H9 (cell line): ENCODE results near the gene PHLPP2. TPM values are rescaled to one million over a fixed set of nuclear protein-coding genes. Genes with fewer than 3 reads are reported as not detected.

ENCODE experiments used
- DNase-seq: peaks from one replicate; pipeline ENCODE4 v3.0.0-alpha.2; 2017
- H2AFZ ChIP-seq: one replicate; pipeline ENCODE4 v1.6.1; 2013; ENCODE audit warnings: mild to moderate bottlenecking, low read length, control low read depth, moderate library complexity
- H2AK5ac ChIP-seq: 2 replicates; pipeline ENCODE4 v1.6.1; 2013; ENCODE audit warnings: low read length, control low read depth, mixed read lengths; ENCODE audit not compliant: insufficient read length
- H2BK120ac ChIP-seq: one replicate; pipeline ENCODE4 v1.6.1; 2013; ENCODE audit warnings: low read depth, mild to moderate bottlenecking, low read length, control low read depth, inconsistent platforms; ENCODE audit not compliant: poor library complexity, severe bottlenecking
- H2BK12ac ChIP-seq: 2 replicates; pipeline ENCODE4 v1.6.1; 2013; ENCODE audit warnings: low read length, control low read depth, mixed read lengths, low read depth; ENCODE audit not compliant: insufficient read length
- H2BK15ac ChIP-seq: 2 replicates; pipeline ENCODE4 v1.6.1; 2013; ENCODE audit warnings: low read depth, low read length, control low read depth
- H2BK20ac ChIP-seq: one replicate; pipeline ENCODE4 v1.6.1; 2013; ENCODE audit warnings: low read depth, mild to moderate bottlenecking, low read length, control low read depth, inconsistent platforms; ENCODE audit not compliant: poor library complexity, severe bottlenecking
- H2BK5ac ChIP-seq: 2 replicates; pipeline ENCODE4 v1.6.1; 2013; ENCODE audit warnings: low read length, control low read depth, mixed read lengths; ENCODE audit not compliant: insufficient read length
- H3K14ac ChIP-seq: 2 replicates; pipeline ENCODE4 v1.6.1; 2013; ENCODE audit warnings: low read length, control low read depth; ENCODE audit not compliant: insufficient read depth
- H3K18ac ChIP-seq: 2 replicates; pipeline ENCODE4 v1.6.1; 2013; ENCODE audit warnings: low read depth, mild to moderate bottlenecking, mixed read lengths, low read length, control low read depth; ENCODE audit not compliant: insufficient read length
- H3K23ac ChIP-seq: 2 replicates; pipeline ENCODE4 v1.6.1; 2013; ENCODE audit warnings: low read length, control low read depth, mixed read lengths, low read depth; ENCODE audit not compliant: insufficient read length
- H3K23me2 ChIP-seq: 2 replicates; pipeline ENCODE4 v1.6.1; 2013; ENCODE audit warnings: low read depth, mild to moderate bottlenecking, mixed read lengths, low read length, control low read depth; ENCODE audit not compliant: insufficient read length, poor library complexity, severe bottlenecking
- H3K27ac ChIP-seq: 2 replicates; pipeline ENCODE4 v1.5.1; 2013; ENCODE audit warnings: low read length, control low read depth, mixed read lengths, low read depth; ENCODE audit not compliant: insufficient read length
- H3K27me3 ChIP-seq: 2 replicates; pipeline ENCODE4 v1.6.1; 2013; ENCODE audit warnings: low read length, control low read depth, inconsistent platforms; ENCODE audit not compliant: insufficient read depth
- H3K4ac ChIP-seq: 2 replicates; pipeline ENCODE4 v1.6.1; 2013; ENCODE audit warnings: low read depth, mild to moderate bottlenecking, control low read depth, inconsistent platforms, low read length, moderate library complexity
- H3K4me1 ChIP-seq: 2 replicates; pipeline ENCODE4 v1.6.1; 2013; ENCODE audit warnings: low read length, control low read depth, inconsistent platforms; ENCODE audit not compliant: insufficient read depth
- H3K4me2 ChIP-seq: 2 replicates; pipeline ENCODE4 v1.6.1; 2013; ENCODE audit warnings: low read length, control low read depth, mixed read lengths; ENCODE audit not compliant: insufficient read length, insufficient read depth
- H3K56ac ChIP-seq: 2 replicates; pipeline ENCODE4 v1.6.1; 2013; ENCODE audit warnings: low read depth, mild to moderate bottlenecking, mixed read lengths, low read length, control low read depth; ENCODE audit not compliant: insufficient read length
- H3K79me1 ChIP-seq: 2 replicates; pipeline ENCODE4 v1.6.1; 2013; ENCODE audit warnings: low read depth, mild to moderate bottlenecking, moderate library complexity, low read length, control low read depth, inconsistent platforms; ENCODE audit not compliant: insufficient read depth, poor library complexity, severe bottlenecking
- H3K79me2 ChIP-seq: 2 replicates; pipeline ENCODE4 v1.6.1; 2013; ENCODE audit warnings: low read length, control low read depth, inconsistent platforms; ENCODE audit not compliant: insufficient read depth
- H3K9ac ChIP-seq: 2 replicates; pipeline ENCODE4 v1.6.1; 2013; ENCODE audit warnings: low read length, control low read depth, mixed read lengths; ENCODE audit not compliant: insufficient read length; ENCODE audit errors: extremely low read depth
- H3K9me3 ChIP-seq: one replicate; pipeline ENCODE4 v1.6.1; 2013; ENCODE audit warnings: low read depth, low read length, inconsistent platforms; ENCODE audit not compliant: control insufficient read depth
- H3T11ph ChIP-seq: one replicate; pipeline ENCODE4 v1.6.1; 2013; ENCODE audit warnings: mild to moderate bottlenecking, low read length, control low read depth, inconsistent platforms
- H4K20me1 ChIP-seq: one replicate; pipeline ENCODE4 v1.6.1; 2013; ENCODE audit not compliant: control insufficient read depth, insufficient read length, insufficient read depth
- H4K5ac ChIP-seq: 2 replicates; pipeline ENCODE4 v1.6.1; 2013; ENCODE audit warnings: low read depth, mild to moderate bottlenecking, mixed read lengths, low read length, control low read depth; ENCODE audit not compliant: insufficient read length
- H4K8ac ChIP-seq: replicated peaks from 2 replicates; pipeline ENCODE4 v1.6.1; 2013; ENCODE audit warnings: low read length, control low read depth, mixed read lengths, low read depth; ENCODE audit not compliant: insufficient read length
- H4K91ac ChIP-seq: 2 replicates; pipeline ENCODE4 v1.6.1; 2013; ENCODE audit warnings: low read depth, mild to moderate bottlenecking, moderate library complexity, mixed read lengths, low read length, control low read depth; ENCODE audit not compliant: insufficient read length
- H3K27ac Mint-ChIP-seq, 3 experiments: 2 replicates in 2 of 3; 3 replicates in 1 of 3; pipeline ENCODE4 v1.8.0; 2020 to 2021; ENCODE audit warnings: mixed read lengths in 3 of 3, mild to moderate bottlenecking in 1 of 3, moderate library complexity in 1 of 3
- H3K27me3 Mint-ChIP-seq: 2 replicates; pipeline ENCODE4 v1.8.0; 2021; ENCODE audit warnings: low read depth, mild to moderate bottlenecking, moderate library complexity, mixed read lengths
- H3K36me3 Mint-ChIP-seq, 3 experiments: 2 replicates in 2 of 3; 3 replicates in 1 of 3; pipeline ENCODE4 v1.8.0; 2020 to 2021; ENCODE audit warnings: low read depth in 3 of 3, mixed read lengths in 3 of 3; ENCODE audit not compliant: insufficient read depth in 1 of 3
- H3K4me1 Mint-ChIP-seq, 2 experiments: 2 replicates each; pipeline ENCODE4 v1.8.0; 2020; ENCODE audit warnings: mixed read lengths in 2 of 2
- H3K4me3 Mint-ChIP-seq, 2 experiments: 2 replicates in 1 of 2; 3 replicates in 1 of 2; pipeline ENCODE4 v1.8.0; 2020 to 2021; ENCODE audit warnings: mild to moderate bottlenecking in 2 of 2, mixed read lengths in 2 of 2, moderate library complexity in 1 of 2
- H3K9me3 Mint-ChIP-seq, 2 experiments: 2 replicates in 1 of 2; 3 replicates in 1 of 2; pipeline ENCODE4 v1.8.0; 2020; ENCODE audit warnings: mild to moderate bottlenecking in 2 of 2, mixed read lengths in 2 of 2, moderate library complexity in 1 of 2
- CTCF ChIP-seq: fragments of 200-600 bp; sonication (generic); conservative IDR thresholded peaks from 3 replicates; pipeline ENCODE4 v1.8.0; 2021; ENCODE audit warnings: antibody characterized with exemption, mild to moderate bottlenecking
- WGBS: extraction: QIAGEN DNeasy Blood & Tissue Kit; methylation state at CpG from one replicate; pipeline ENCODE4 v1.1.7; 2013; ENCODE audit warnings: missing lambda C conversion rate, low lambda C conversion rate, mixed read lengths; ENCODE audit not compliant: insufficient read length; ENCODE audit errors: extremely low coverage; 5-methylcytosine and 5-hydroxymethylcytosine counted together
- long read RNA-seq: library from polyadenylated mRNA; unstranded; transcript quantifications from one replicate; pipeline ENCODE4 v2.0.0, GENCODE V29; 2020
- total RNA-seq: library from RNA; stranded (reverse); gene quantifications from 2 replicates; pipeline ENCODE4 v1.2.1, GENCODE V29; 2021

The PHLPP2 gene
- 19.3 and 23.2 TPM in 2 replicates for total RNA-seq
- long read RNA-seq, partial matches to known transcripts, result 3 of 13 reads
- long read RNA-seq, other reads (novel, unspliced or antisense), result 10 of 13 reads

- H3K18ac ChIP-seq, result no peak within 1 kb of the TSS
- peaks cover 24 to 30% of the 10 kb centered on the region in 2 experiments for H3K4me1 Mint-ChIP-seq
- no peak within 1 kb of the TSS for H2BK120ac ChIP-seq
- DNase-seq, result no peak
- no peak within 1 kb of the TSS for H2BK12ac ChIP-seq
- peak within 1 kb of the TSS; percentile 77 for H3K14ac ChIP-seq
- peaks cover 20% of the 10 kb centered on the region for H3K27me3 Mint-ChIP-seq
- no peak within 1 kb of the TSS for H4K5ac ChIP-seq
- WGBS, result no CpG with 5 or more reads among the region's 10 CpGs
- H3K4me1 ChIP-seq, result no peaks in the 10 kb centered on the region; the same call in 1 of the 2 replicates
- H3K23ac ChIP-seq, result no peak within 1 kb of the TSS
- H4K8ac ChIP-seq, result no peak within 1 kb of the TSS
- no peak within 1 kb of the TSS for H3T11ph ChIP-seq
- no peaks in the 10 kb centered on the region; a peak in 1 of 5 replicates for H3K9me3 Mint-ChIP-seq
- H4K20me1 ChIP-seq, result no peaks in the 10 kb centered on the region
- H3K79me2 ChIP-seq, result peaks cover 2% of the 10 kb centered on the region; the same call in 1 of the 2 replicates
- H3K9ac ChIP-seq, result peak within 1 kb of the TSS; percentile 72
- no peak within 1 kb of the TSS for H2BK20ac ChIP-seq
- no peak within 1 kb of the TSS for H2BK15ac ChIP-seq
- peaks cover 0 to 8% (median 0%) of the 10 kb centered on the region in 3 experiments; a peak in 6 of 7 replicates for H3K36me3 Mint-ChIP-seq
- no peak within 1 kb of the TSS for H2AFZ ChIP-seq
- no peak within 1 kb of the TSS for H3K56ac ChIP-seq
- H3K79me1 ChIP-seq, result peaks cover 3% of the 10 kb centered on the region
- H2AK5ac ChIP-seq, result no peak within 1 kb of the TSS
- H3K4ac ChIP-seq, result no peak within 1 kb of the TSS
- peak within 1 kb of the TSS; percentile 88 to 94 for H3K4me3 Mint-ChIP-seq
- H2BK5ac ChIP-seq, result no peak within 1 kb of the TSS
- no peak for TF ChIP-seq CTCF
- no peak within 1 kb of the TSS for H3K27ac ChIP-seq
- no peak within 1 kb of the TSS for H4K91ac ChIP-seq
- H3K4me2 ChIP-seq, result peak within 1 kb of the TSS; percentile 85
- peak within 1 kb of the TSS in 1 of 3 experiments; percentile 73; a peak in 1 of 7 replicates for H3K27ac Mint-ChIP-seq
- no peaks in the 10 kb centered on the region for H3K27me3 ChIP-seq
- peaks cover 3% of the 10 kb centered on the region for H3K23me2 ChIP-seq
- H3K9me3 ChIP-seq, result no peaks in the 10 kb centered on the region
Observed at GRCh38 chr16:71724320-71724751, at the start of gene PHLPP2. Gene PHLPP2, minus strand, starts transcription at chr16:71724701. Its CDS starts 9,906 bp downstream, at chr16:71714795.
